ENCODE results near the gene VWA2.

Gene VWA2

DNA sequence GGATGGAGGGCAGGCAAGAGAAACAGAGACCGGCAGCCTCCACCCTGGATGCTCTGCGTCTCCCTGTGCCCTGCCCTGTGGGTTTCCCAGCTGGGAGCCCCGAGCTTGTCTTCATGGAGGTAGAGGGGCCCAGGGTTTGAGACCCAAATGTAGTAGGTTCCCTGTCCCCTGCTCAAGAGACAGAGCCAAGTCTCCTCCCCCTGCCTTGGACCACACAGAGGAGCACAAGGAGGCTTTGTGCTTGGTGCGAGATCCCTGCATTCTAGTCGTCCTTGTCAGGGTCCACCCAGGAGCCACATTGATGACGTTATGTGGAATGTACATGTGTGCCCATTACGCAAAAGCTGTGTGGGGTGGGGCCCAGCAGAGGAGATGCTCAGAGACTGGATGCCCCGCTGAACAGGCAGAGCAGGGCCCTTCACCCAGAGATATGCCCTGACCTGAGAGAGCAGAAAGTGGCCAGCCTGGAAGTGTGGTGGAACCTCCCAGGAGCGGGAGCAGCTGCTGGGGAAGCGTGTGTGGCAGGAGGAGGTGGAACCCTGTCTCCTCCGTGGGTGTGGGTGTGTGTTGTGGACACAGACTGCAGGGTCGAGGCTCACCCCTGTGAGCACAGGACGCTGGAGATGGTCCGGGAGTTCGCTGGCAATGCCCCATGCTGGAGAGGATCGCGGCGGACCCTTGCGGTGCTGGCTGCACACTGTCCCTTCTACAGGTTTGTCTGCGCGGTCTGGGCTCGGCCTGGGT lies 39.3 kb downstream of the VWA2 start:
- no peak for DNase-seq (ENCODE audit: low spot score)

DNA sequence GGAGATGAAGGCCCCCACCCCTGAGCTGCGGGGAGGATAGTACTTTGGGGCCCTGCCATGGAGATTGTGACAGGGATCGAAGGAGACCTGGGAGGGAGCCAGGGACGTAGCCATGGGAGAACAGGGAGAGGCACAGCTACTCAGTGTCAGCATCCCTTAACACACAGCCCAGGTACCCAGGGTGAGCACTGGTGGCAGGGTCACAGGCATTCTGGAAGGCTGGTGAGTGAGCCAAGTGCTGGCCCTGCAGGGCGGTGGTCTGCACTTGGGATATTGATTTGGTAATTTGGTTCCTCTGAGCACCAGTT lies 39.8 kb downstream of the VWA2 start:
- DNase-seq (ENCODE audit: low spot score) = no peak

GRCh38 chr10:114279289-114279688 lies 40.2 kb downstream of the VWA2 start:
- DNase-seq (ENCODE audit: low spot score) = no peak

DNA sequence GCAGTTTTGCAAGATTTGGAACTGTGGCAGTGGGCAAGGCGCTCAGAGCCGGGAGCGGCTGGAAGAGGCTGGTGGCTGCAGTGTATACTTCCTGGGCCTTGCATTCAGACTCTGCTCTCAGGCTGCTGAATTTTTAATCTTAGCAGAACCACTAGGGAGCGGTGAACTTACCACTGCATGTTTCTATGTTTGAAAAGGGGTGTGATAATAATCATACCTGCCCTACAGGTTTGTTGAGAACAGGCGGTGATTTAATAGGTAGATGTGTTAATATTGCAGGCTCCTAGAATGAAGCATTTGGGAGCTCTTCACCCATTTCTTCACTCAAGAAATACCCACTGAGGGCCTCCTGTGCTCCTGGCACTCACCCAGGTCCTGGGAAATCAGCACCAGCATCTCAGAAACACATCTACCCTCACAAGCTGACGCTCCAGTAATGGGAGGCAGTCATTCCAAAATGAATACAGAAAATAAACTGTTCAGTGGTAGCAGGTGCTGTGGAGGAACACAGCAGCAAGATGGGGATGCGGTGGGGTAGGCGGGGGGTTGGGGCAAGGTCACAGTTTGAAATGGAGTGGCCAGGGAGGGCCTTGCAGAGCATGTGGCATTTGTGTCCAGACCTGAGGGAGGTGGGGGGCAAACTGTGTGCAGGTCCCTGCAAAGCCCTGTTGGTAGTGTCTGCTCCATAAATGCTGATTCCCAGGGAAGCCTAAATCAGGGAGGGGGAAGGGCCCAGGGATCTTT lies 41.0 kb downstream of the VWA2 start:
- no peak for DNase-seq (ENCODE audit: low spot score)

- no peak for DNase-seq (ENCODE audit: low spot score)
Measured at GRCh38 chr10:114281006-114281405, 42.0 kb downstream of the VWA2 start.

- DNase-seq (ENCODE audit: low spot score) = no peak
Measured at GRCh38 chr10:114281461-114281860, 42.4 kb downstream of the VWA2 start.

DNA sequence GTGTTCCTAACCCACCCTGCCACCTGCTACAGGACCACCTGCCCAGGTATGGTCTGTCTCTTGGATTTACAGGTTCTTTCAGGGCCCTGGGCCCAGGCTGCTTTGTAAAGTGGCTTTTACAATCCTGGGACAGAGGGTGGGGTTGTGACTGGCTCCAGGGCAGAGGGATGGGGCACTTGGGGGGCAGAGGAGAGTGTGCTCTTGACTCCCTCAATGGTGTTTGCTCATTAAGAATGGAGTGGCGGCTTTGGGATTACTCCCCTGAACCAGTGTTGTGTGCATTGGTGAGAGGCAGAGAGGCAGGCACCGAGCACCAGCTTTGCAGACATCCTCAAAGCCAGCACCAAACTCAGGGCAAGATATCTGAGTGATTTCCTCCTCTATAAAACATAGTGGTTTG lies 43.5 kb downstream of the VWA2 start:
- no peak for DNase-seq (ENCODE audit: low spot score)

DNA sequence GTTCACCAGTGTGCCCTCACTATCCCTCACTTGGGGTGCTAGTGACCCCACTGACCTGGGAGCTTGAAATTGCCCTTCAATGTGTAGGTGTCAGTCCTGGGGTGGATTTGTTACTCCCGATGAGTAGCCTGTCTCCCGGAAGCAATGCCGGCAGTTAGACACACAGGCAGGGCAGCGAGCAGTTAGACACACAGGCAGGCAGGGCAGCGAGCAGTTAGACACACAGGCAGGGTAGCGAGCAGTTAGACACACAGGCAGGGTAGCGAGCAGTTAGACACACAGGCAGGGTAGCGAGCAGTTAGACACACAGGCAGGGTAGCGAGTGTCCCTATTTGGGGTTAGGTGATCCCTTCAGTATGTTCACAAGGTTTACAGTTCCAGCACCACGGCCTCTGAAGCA lies 44.0 kb downstream of the VWA2 start:
- no peak for DNase-seq (ENCODE audit: low spot score)

- DNase-seq (ENCODE audit: low spot score) = no peak
Measured at GRCh38 chr10:114283535-114284234, 44.6 kb downstream of the VWA2 start.

DNA sequence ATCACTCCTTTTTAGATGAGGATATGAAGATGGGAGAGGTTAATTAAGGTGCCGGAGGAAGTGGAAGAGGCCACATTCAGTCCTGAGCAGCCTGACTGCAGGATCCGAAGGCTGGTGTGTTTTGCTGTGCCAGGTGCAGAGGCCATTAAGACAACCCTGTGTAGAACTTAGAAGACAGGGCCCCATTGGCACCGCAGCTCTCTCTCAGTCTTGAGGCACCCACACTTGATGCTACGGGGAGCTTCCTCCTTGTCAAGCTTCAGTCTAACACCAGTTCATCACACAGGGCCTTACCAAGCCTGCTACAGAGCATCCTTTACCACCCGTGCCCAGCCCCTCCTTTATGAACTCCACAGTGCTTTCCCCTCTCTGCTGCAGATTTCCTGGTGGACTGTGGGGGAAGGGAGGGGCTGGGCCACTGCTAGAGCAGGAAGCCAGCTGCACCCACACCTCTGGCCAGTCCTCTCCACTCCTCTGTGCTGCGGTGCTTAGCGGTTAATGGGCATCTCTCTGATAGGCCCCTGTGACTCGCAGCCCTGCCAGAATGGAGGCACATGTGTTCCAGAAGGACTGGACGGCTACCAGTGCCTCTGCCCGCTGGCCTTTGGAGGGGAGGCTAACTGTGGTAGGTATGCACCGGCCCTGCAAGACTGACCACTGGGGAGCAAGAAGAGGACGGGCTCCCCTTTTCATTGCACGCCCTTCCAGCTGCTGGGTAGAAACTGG lies 45.5 kb downstream of the VWA2 start:
- no peak for DNase-seq (ENCODE audit: low spot score)

GRCh38 chr10:114285961-114286441 lies 46.9 kb downstream of the VWA2 start:
- DNase-seq (ENCODE audit: low spot score) = no peak

GRCh38 chr10:114286921-114287320 lies 47.9 kb downstream of the VWA2 start:
- DNase-seq (ENCODE audit: low spot score) = no peak

DNA sequence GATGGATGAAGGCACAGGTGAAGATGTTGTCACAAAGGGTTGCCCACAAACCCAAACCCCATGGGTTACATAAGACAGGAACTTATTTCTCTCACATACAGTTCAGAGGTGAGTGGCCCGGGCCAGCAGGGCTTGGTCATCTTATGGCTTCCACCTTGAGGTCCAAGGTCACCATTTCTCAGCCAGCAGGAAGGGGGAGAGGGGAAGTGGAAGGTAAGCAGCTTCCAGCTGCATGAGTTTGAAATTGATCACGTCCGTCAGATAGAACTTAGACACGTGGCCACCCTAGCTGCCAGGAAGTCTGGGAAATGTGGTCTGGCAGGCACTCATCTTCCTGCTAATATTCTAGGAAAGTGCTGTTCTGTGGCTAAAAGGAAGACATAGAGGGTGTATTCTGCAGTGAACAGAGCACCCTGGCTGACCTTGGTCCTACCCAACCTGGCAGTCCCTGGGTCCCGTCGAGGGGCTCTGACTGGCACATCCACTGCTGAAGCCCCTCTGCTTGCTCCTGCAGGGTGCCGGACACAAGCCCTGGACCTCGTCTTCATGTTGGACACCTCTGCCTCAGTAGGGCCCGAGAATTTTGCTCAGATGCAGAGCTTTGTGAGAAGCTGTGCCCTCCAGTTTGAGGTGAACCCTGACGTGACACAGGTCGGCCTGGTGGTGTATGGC lies 49.5 kb downstream of the VWA2 start:
- DNase-seq (ENCODE audit: low spot score) = no peak

DNA sequence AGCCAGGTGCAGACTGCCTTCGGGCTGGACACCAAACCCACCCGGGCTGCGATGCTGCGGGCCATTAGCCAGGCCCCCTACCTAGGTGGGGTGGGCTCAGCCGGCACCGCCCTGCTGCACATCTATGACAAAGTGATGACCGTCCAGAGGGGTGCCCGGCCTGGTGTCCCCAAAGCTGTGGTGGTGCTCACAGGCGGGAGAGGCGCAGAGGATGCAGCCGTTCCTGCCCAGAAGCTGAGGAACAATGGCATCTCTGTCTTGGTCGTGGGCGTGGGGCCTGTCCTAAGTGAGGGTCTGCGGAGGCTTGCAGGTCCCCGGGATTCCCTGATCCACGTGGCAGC lies 50.0 kb downstream of the VWA2 start:
- DNase-seq (ENCODE audit: low spot score) = no peak

- DNase-seq (ENCODE audit: low spot score) = no peak
Measured at GRCh38 chr10:114290038-114290437, 51.0 kb downstream of the VWA2 start.

DNA sequence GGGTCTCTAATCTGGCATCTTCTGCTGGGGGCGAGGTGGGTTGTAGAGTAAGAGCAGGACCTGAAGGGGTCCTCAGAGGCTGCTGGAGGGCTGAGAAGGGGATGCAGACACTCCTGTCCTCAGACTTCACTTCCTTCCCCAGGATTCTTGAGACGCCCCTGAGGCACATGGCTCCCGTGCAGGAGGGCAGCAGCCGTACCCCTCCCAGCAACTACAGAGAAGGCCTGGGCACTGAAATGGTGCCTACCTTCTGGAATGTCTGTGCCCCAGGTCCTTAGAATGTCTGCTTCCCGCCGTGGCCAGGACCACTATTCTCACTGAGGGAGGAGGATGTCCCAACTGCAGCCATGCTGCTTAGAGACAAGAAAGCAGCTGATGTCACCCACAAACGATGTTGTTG lies 52.0 kb downstream of the VWA2 start:
- no peak for DNase-seq (ENCODE audit: low spot score)

- no peak for DNase-seq (ENCODE audit: low spot score)
Measured at GRCh38 chr10:114291516-114291915, 52.5 kb downstream of the VWA2 start.

DNA sequence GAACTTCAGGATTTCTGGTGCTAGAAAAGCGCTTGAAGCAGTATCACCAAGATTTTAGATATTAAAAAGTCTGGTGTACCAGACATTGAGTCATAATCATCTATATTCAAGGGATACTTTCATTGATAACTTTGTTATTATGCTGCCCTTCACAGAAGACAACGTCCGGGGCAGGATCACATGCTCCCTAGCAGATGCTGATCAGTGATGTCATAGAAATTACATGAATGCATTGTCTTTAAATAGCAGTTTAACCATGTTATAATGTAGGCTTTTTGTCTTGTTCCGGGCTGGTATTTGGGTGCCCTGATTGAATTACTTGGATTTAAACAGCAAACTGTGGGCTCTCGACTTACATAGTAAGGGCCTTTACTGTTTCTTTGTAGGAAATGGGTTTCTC lies 54.0 kb downstream of the VWA2 start:
- DNase-seq (ENCODE audit: low spot score) = no peak

DNA sequence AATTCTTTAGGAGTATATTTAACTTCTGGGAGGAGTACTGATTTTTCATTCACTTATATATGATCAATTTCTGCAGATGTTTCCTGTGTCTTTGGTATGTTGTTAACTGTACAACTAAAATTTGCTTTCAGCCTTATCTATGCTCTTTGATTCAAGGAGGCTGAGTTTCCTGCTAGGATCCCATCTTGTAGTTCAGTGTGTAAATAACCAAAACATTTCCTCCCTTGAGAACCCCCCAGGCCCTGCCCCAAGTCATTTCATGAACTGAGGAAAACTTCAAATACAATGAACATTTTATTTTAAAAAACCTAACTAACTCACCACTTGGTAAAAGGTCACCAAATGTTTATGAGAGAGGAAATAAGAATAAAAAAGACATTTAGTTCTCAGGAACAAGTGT lies 55.5 kb downstream of the VWA2 start:
- DNase-seq (ENCODE audit: low spot score) = no peak

DNA sequence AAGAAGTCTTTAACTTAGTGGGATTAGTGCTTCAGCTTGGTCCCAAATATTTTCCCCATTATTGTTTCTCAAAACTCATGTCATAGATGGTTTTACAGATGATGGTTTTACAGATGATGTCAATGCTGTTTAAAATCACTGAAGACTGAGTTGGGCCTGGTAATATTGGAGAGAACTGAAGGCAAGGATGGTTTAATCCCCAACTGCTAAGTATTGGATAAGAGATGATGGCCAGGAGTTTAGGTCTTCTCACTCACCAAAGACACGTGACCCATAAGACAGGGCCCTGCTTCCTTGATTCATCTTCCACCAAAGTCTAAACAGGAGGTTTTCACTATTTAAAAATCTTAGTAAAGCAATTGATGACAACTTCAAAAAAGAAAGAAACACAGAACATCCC lies 56.3 kb downstream of the VWA2 start:
- no peak for DNase-seq (ENCODE audit: low spot score)

DNA sequence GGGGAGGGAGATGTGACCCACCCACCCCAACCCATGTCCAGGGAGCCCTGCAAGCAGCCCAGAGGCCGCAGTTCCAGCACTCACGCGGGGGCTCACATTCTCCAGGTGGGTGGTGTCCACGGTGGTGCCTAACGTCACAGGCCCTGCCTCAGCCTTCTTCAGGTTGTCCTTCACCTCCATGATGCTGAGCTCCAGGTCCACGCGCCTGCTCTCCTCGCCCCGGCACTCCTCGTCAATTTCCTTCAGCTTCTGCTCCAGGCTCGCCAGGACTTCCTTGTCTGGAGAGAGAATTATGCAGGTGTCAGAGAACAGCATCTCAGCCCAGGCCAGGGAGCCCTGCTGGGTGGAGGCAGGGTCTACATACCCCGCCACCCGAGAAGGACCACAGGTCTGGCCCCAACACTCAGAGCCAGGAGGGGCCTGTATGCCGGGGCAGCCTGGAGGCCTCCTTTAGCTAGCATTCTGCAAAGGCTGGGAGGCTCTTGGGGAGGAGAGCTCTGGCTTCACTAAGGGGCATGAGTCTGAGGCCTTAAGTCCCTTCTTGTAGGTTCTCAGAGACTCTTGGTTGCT lies 58.2 kb downstream of the VWA2 start:
- no peak for DNase-seq (ENCODE audit: low spot score)
